Adipocyte (in vitro differentiated cells): Measurements from ENCODE around the gene SCGB2A2.

Source experiments
- DNase-seq: peaks from one replicate; pipeline ENCODE4 v3.0.0-alpha.2; 2015; ENCODE audit warnings: low read depth
- H3K27me3 ChIP-seq: replicated peaks from 2 replicates; pipeline ENCODE4 v1.7.0; 2013; ENCODE audit warnings: mild to moderate bottlenecking, low read length, moderate library complexity; ENCODE audit not compliant: control insufficient read depth, insufficient read depth
- H3K36me3 ChIP-seq: 2 replicates; pipeline ENCODE4 v1.7.0; 2013; ENCODE audit warnings: low read length, mild to moderate bottlenecking, moderate library complexity; ENCODE audit not compliant: control insufficient read depth, insufficient read depth, severe bottlenecking
- H3K4me1 ChIP-seq: 2 replicates; pipeline ENCODE4 v1.7.0; 2013; ENCODE audit warnings: mild to moderate bottlenecking, low read length, moderate library complexity; ENCODE audit not compliant: control insufficient read depth, insufficient read depth
- H3K4me3 ChIP-seq: 2 replicates; pipeline ENCODE4 v1.7.0; 2013; ENCODE audit warnings: mild to moderate bottlenecking, low read length, moderate library complexity
- H3K9ac ChIP-seq: 2 replicates; pipeline ENCODE4 v1.7.0; 2013; ENCODE audit warnings: mild to moderate bottlenecking, low read length, moderate library complexity
- H3K9me3 ChIP-seq: 2 replicates; pipeline ENCODE4 v1.7.0; 2013; ENCODE audit warnings: mild to moderate bottlenecking, low read length, moderate library complexity; ENCODE audit not compliant: control insufficient read depth

SCGB2A2 gene

DNA sequence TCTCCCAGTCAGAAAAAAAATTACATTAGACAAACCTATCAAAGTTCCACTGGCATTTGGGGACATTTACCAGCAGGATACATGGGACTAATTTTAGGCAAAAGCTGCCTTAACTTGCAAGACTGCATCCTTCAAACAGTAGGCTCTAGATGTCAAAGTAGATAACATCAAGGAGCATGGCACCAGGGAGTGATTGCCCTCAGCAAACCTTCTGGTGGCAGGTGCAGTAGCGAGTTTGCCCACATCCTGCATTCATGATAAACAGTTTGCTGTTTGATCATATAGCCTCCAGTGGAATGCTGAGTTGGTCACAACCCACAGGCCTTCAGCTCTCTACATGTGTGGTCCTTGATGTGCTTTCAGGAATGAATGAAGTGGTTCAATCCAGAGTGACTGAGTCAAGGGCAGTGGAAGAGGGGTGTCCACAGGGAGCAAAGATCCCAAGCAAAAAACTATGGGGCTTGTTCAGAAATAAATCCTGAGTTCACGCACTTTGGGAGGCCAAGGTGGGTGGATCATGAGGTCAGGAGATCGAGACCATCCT, 15.9 kb upstream of the SCGB2A2 start:
- Histone ChIP-seq H3K9me3 (peaks cover 34% of the 10 kb centered on the region), H3K4me3 (no peak overlapping the region), H3K9ac (no peak overlapping the region), H3K4me1 (no peaks in the 10 kb centered on the region), H3K27me3 (no peaks in the 10 kb centered on the region), H3K36me3 (no peaks in the 10 kb centered on the region)
- no peak for DNase-seq

DNA sequence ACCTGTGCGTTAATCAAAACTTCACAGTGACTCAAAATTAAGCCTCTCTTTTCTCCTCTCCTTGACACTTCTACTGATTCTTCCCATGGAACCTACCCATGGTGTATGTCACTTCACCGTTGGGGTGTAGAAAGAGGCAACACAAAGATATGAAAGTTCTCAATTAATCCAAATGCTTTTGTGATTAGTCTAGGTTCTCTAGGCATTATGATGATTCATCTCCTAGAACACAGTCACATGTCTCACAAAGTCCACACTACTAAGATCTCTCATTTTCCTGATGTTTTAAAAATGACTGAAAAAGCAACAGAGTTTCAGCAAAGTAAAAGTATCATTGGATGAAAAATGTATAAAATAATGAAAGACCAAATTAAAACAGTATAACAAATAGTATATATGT, 13.7 kb upstream of the SCGB2A2 start:
- Histone ChIP-seq H3K36me3 (no peaks in the 10 kb centered on the region), H3K27me3 (peaks cover under 1% of the 10 kb centered on the region), H3K9me3 (peaks cover 23% of the 10 kb centered on the region), H3K4me3 (no peak overlapping the region), H3K4me1 (no peaks in the 10 kb centered on the region), H3K9ac (no peak overlapping the region)
- no peak for DNase-seq

DNA sequence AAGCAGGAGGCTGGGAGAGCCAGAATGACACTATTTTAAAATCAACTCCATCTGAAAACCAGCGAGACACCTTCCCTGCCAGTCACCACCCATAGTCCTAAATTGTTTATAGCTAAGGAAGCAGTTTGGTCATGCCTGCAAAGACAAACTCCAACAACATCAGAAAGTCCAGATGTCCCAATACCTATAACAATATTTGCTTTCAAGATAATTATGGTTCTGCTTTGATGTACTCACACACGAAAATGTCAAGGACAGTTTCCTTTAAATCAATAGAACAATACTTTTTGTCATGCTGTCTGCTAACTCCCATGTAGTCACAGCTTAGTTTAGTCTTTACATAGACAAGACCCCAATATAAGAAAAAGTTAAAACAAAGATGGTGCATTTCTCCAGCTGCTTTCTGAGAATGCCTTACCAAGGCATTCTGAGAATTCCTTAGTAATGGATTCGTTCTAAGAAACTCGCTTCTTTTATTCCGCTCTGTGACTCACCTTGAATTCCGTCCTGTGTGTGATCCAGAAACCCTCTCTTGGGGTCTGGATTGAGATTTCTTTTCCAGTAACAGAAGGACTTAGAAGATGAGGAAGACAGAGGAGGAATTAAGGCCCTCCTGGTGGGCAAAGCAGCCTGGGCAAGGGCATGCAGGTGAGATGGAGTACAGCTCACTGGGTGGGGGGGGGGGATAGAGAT, 9.6 kb upstream of the SCGB2A2 start:
- no peak for DNase-seq
- H3K4me3 ChIP-seq = no peak overlapping the region
- H3K4me1 ChIP-seq = no peaks in the 10 kb centered on the region
- peaks cover 5% of the 10 kb centered on the region for H3K27me3 ChIP-seq
- H3K9me3 ChIP-seq = no peaks in the 10 kb centered on the region
- H3K9ac ChIP-seq = no peak overlapping the region
- H3K36me3 ChIP-seq = no peaks in the 10 kb centered on the region

DNA sequence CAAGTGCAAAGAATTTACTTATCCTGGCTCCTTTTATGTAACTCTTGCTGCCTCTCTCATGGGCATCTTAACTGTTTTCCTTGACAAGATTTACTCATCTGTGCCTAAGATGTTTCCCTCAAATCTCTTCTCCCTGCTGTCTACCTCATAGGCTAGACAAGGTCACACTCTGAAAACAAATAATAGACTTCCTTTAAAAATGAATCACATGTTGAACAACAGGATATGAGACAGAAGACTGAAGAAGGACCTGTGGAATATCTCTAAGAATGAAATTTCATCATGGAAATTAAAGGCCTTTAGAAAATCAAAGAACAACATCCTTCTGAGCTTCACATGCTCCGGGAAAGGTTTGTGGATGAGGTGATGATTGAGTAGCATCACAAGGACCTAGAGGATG, 6.0 kb upstream of the SCGB2A2 start:
- no peaks in the 10 kb centered on the region for H3K36me3 ChIP-seq
- peaks cover 8% of the 10 kb centered on the region for H3K27me3 ChIP-seq
- no peaks in the 10 kb centered on the region for H3K4me1 ChIP-seq
- no peak overlapping the region for H3K4me3 ChIP-seq
- DNase-seq = no peak
- H3K9ac ChIP-seq = no peak overlapping the region
- no peaks in the 10 kb centered on the region for H3K9me3 ChIP-seq

DNA sequence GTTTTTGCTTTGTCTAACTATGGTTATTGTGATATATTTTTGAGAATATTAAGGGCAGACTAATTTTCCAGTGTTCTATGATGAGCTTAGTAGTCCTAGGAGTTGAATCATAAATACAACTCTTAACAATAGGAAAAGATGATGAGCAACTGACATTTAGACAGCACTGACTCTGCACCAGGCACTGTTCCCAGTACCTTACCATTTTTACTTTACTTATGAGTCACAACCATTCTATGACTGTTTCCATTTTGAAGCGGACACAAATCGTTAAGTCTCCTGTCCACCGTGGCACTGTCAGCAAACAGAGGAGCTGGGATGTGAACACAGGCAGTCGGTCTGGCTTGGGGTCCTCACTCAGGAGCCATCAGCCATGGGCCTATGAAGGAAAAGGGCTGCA, 3.4 kb upstream of the SCGB2A2 start:
- H3K27me3 ChIP-seq = peaks cover 19% of the 10 kb centered on the region
- H3K9ac ChIP-seq = no peak overlapping the region
- H3K4me3 ChIP-seq = no peak overlapping the region
- H3K4me1 ChIP-seq = no peaks in the 10 kb centered on the region
- DNase-seq = no peak
- H3K36me3 ChIP-seq = no peaks in the 10 kb centered on the region
- no peaks in the 10 kb centered on the region for H3K9me3 ChIP-seq

DNA sequence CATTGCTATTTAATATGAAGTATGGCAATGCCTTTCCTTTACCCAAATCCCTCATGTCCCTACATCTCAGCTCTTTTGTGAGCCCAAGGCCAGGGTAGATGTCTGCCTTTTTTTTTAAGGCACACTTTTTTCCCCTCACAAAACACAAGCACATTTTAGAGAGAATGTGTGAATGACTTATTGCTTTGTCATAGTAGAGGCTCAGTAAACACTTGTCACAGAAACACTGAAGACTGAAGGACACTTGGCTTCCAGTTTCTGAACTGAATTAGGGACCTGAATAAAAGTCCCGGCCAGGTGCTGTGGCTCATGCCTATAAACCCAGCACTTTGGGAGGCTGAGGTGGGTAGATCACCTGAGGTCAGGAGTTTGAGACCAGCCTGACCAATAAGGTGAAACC, 2.9 kb upstream of the SCGB2A2 start:
- no peaks in the 10 kb centered on the region for H3K36me3 ChIP-seq
- H3K27me3 ChIP-seq = peaks cover 17% of the 10 kb centered on the region
- no peaks in the 10 kb centered on the region for H3K4me1 ChIP-seq
- no peak overlapping the region for H3K9ac ChIP-seq
- DNase-seq = no peak
- no peaks in the 10 kb centered on the region for H3K9me3 ChIP-seq
- H3K4me3 ChIP-seq = no peak overlapping the region

DNA sequence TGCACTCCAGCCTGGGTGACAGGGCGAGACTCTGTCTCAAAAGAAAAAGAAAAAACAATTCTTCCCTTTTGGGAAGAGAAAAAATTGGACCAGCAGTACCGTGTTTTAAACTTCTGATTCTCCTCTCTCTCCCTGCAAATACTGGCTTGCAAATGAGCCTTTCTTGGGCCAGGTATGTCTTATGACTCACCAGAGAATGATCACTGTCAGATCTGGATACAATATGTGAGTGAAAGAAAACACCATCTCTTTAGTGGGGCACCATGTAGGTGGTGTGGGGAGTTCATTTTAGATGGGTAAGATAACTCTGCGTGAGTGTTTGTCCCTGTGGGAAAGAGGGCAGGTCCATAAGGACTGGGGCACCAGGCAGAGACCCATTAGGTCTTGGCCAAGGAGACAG, 2.4 kb upstream of the SCGB2A2 start:
- H3K4me1 ChIP-seq = no peaks in the 10 kb centered on the region
- no peak for DNase-seq
- H3K27me3 ChIP-seq = peaks cover 17% of the 10 kb centered on the region
- no peak overlapping the region for H3K4me3 ChIP-seq
- no peaks in the 10 kb centered on the region for H3K36me3 ChIP-seq
- no peak overlapping the region for H3K9ac ChIP-seq
- H3K9me3 ChIP-seq = no peaks in the 10 kb centered on the region

DNA sequence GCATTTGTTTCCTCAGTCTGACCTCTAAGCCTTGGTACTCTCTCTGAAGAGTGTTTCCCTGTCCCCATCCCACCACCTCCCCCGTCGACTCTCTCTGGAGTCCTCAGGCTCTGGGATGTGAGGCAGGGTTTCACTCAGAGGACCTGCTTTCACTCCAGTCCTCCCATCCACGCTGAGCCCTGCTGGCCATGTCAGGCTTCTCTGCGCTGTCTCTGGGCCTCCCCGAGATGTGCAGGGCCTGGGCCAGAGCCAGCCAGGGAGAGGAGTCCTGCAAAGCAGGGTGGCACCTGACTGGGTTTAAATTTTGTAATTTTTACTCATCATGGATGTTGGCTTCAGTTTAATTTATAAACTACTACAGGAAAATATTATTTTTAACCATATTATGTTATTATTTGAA, 3.3 kb downstream of the SCGB2A2 start:
- H3K9me3 ChIP-seq = no peaks in the 10 kb centered on the region

DNA sequence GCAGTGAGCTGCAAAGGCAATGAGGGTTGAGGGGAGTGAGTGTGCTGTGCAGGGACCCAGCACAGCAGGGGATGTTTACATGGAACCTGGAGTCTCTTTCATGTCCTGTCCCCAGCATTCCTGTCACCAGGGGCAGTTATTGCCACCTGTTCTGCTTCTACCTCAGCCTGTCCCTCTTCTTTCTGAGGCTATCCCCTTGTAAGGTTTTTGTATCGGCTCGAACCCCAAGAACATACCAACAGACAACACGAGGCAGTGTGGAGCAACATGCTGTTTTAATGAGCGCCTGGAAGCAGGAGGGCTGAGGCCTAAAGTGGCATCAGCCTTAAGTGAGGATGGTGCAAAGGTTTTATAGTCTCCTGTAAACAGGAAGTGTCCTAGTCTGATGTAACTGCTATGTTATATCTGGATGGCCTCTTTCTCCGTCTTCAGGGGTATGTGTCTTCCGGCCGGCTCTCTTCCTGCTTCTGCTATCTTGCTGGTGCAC, 3.9 kb downstream of the SCGB2A2 start:
- Histone ChIP-seq H3K9me3 (no peaks in the 10 kb centered on the region), H3K4me3 (no peak overlapping the region)

More for the DNA sequence above, 3.3 kb downstream of the SCGB2A2 start:
- no peak overlapping the region for H3K4me3 ChIP-seq
- no peaks in the 10 kb centered on the region for H3K36me3 ChIP-seq
- H3K4me1 ChIP-seq = no peaks in the 10 kb centered on the region
- H3K27me3 ChIP-seq = peaks cover 21% of the 10 kb centered on the region
- H3K9ac ChIP-seq = no peak overlapping the region
- no peak for DNase-seq

DNA sequence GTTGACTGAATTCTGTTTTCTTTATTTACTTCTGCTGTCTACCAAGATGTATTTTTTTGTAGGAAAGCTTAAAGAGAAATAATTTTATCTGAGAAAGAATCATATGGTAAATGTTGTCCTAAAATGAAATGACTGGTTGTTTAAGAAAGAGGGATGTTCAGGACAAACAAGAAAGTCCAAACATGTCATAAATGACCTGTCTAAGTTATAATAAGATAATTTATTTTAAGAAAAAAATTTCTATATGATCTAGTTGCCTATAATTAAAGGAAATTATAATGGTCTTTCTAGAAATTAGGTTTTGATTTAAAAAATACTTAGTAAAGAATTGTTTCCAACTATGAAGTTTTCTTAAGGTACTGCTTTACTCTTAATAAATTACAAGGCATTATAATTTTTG, 10.5 kb downstream of the SCGB2A2 start:
- no peak overlapping the region for H3K4me3 ChIP-seq

More for the DNA sequence above, 3.9 kb downstream of the SCGB2A2 start:
- H3K4me1 ChIP-seq = no peaks in the 10 kb centered on the region
- DNase-seq = no peak
- peaks cover 21% of the 10 kb centered on the region for H3K27me3 ChIP-seq
- H3K36me3 ChIP-seq = no peaks in the 10 kb centered on the region
- no peak overlapping the region for H3K9ac ChIP-seq

DNA sequence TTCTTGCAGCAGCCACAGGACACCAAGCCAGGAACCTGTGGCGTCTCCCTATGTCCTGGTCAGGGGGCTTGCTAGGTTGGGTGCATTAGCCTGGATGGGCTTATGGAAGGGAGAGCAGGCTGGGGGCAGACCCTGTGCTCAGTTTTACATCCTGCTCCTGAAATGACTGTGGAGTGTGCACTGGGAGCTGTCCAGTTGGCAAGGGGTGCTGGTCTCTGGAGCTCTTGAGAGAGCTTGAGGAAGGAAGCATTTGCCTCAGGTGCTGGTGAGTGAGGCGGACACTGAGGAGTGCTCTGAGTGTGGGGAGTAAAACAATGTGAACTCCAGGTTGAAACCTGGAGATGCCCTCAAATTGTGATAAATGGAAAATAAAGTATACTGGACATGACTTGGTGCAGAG, 25.5 kb downstream of the SCGB2A2 start:
- peaks cover 18% of the 10 kb centered on the region for H3K27me3 ChIP-seq
- no peaks in the 10 kb centered on the region for H3K4me1 ChIP-seq
- peak; percentile 47 for DNase-seq
- no peaks in the 10 kb centered on the region for H3K36me3 ChIP-seq
- no peaks in the 10 kb centered on the region for H3K9me3 ChIP-seq
- no peak overlapping the region for H3K9ac ChIP-seq
- H3K4me3 ChIP-seq = no peak overlapping the region

More for the DNA sequence above, 10.5 kb downstream of the SCGB2A2 start:
- Histone ChIP-seq H3K36me3 (no peaks in the 10 kb centered on the region), H3K27me3 (no peaks in the 10 kb centered on the region), H3K9ac (no peak overlapping the region), H3K9me3 (peaks cover 10% of the 10 kb centered on the region), H3K4me1 (no peaks in the 10 kb centered on the region)
- no peak for DNase-seq

DNA sequence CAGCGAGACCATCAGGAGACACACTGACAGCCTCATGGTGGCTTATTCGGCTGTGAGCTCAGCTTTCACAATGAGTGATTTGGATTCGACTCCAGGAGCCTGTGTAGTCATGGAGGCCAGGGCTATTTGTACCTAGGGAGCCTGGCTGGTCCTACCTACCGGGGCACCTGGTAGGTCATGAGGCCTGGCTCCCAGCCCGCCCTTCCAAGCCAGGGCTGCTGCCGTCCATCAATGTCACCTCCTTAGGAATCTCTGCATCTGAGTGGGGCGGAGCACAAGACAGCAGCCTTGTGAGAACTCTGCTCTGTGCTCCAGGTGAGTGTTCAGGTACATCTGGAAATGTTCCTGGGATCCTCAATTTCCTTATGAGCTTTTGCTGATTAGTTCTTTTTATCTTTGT, 29.0 kb downstream of the SCGB2A2 start, which contains the start of gene SCGB1D4:
Gene SCGB1D4 (minus strand): TSS at position 101 of the 400 bp plus-strand sequence. CDS start 65 bp downstream, at position 36.
- no peak within 1 kb of the TSS for H3K9ac ChIP-seq
- no peaks in the 10 kb centered on the region for H3K9me3 ChIP-seq
- no peak within 1 kb of the TSS for H3K4me3 ChIP-seq
- peaks cover 29% of the 10 kb centered on the region for H3K27me3 ChIP-seq
- H3K36me3 ChIP-seq = no peaks in the 10 kb centered on the region
- DNase-seq = no peak
- H3K4me1 ChIP-seq = no peaks in the 10 kb centered on the region
